ENCODE data around the gene GAL3ST1.

GRCh38 chr22:30523646-30524489, 50.6 kb downstream of the GAL3ST1 start:
- TF ChIP-seq CTCF (IDR thresholded peaks at IDR 0.05; ENCODE audit: low read depth, low read length, poor library complexity, severe bottlenecking): no peak
- no peak for TF ChIP-seq EZH2phosphoT487 (IDR thresholded peaks at IDR 0.05; ENCODE audit: borderline replicate concordance, low read length)
